Epithelial cell of proximal tubule (primary cell): ENCODE measurements around the gene MBNL1. TPM values are rescaled to one million over a fixed set of nuclear protein-coding genes. Genes with fewer than 3 reads are reported as not detected.

Experiments
- DNase-seq: peaks from one replicate; pipeline ENCODE4 v3.0.0-alpha.2; 2011; ENCODE audit warnings: low read depth
- H3K4me3 ChIP-seq: 2 replicates; pipeline ENCODE4 v1.5.1; 2011; ENCODE audit warnings: low read depth, mild to moderate bottlenecking, low read length
- total RNA-seq: library from RNA; depleted of rRNA; stranded (reverse); fragments of >200 nt; gene quantifications from 2 replicates; pipeline ENCODE4 v1.2.3, GENCODE V29; 2015
- TF ChIP-seq, protein P1 (sequence below): conservative IDR thresholded peaks from 2 replicates; pipeline ENCODE4 v1.5.1; 2012; ENCODE audit warnings: low read depth, mild to moderate bottlenecking, low read length

MBNL1 gene
- total RNA-seq, 1 donor from 2014 or later = 75.3 TPM

DNA sequence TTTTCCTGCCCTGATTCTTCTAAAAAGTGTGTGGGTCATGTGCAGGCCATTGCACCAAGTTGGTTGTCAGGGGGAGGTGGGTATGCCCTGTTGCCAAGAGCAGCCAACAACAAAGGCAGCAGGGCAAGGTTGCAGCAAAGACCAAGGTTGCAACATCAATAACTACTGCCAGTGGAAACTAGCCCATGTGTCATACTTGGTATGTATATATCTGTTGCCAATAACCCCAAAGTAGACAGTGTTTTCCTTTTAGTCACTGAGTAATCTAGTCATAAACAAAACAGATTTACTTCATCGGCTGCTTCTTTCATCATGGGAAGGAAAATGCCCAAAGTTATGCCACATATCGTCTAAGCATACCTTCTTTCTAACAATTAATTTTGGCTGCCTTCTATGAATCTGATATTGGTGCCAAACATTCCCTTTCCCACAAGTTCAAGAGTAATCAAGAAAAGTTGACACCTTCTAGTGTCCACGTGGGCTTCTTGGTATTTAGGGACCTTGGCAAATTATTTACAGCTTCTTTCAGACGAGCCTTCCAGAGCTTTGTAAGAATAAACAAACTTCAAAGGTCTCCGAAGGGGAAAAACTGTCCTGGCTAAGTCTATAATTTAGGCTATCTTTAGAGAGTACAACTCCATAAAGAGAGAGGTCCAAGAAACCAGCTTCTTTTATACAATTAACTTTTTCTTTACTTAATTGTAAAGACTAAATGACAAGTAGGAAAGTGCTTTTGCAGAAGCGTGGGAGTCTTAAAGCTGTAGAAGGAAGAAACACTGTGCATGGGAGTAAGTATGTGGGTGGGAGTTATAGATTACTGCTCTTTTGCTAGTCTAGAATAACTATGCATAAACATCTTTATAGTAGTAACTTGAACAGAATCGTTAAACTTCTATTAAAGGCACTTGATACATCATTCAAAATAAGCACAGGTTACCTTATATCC, 10.0 kb upstream of the MBNL1 start:
- peak; percentile 99 for DNase-seq
- H3K4me3 ChIP-seq = no peak overlapping the region
- TF ChIP-seq, protein P1, sequence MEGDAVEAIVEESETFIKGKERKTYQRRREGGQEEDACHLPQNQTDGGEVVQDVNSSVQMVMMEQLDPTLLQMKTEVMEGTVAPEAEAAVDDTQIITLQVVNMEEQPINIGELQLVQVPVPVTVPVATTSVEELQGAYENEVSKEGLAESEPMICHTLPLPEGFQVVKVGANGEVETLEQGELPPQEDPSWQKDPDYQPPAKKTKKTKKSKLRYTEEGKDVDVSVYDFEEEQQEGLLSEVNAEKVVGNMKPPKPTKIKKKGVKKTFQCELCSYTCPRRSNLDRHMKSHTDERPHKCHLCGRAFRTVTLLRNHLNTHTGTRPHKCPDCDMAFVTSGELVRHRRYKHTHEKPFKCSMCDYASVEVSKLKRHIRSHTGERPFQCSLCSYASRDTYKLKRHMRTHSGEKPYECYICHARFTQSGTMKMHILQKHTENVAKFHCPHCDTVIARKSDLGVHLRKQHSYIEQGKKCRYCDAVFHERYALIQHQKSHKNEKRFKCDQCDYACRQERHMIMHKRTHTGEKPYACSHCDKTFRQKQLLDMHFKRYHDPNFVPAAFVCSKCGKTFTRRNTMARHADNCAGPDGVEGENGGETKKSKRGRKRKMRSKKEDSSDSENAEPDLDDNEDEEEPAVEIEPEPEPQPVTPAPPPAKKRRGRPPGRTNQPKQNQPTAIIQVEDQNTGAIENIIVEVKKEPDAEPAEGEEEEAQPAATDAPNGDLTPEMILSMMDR = no peak

DNA sequence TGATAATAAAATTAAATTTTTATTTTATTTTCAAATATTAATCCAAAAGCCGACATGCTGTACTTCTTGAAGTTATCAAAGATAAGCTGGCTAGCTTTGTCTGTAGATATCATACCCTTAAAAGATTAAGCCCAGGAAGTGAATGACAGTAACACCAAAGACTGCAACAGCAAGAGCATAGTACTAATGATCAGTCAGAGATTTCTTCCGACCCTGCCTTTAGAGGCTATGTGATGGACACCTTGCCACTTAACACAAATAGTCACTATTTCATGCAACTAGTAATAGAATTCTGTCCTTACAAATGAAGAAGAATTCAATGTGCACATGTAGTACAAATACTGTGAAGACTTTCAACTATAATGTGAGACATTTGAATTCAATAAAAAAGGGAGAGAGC, 9.3 kb upstream of the MBNL1 start:
- TF ChIP-seq, protein P1 = no peak

DNA sequence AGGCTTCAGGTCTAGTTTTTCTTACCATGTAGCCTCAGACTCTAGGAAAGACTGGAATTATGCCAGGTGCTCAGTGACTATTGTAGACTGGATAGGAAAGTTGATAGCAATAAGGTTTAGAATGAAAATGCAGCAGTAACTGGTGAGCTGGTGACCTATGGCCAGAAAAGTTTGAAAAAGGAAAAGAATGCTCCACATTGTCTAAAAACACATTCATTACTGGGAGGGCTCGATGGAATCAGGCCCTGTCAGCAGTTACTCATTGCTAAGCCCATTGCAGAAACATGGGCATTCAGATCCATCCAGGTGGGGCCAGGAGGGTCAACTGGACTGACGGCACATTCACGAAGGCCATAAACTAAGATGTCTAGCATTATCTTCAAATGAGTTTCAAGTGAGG, 8.7 kb upstream of the MBNL1 start:
- TF ChIP-seq, protein P1 = no peak
- H3K4me3 ChIP-seq = no peak overlapping the region
- no peak for DNase-seq

More for the DNA sequence above, 9.3 kb upstream of the MBNL1 start:
- no peak for DNase-seq
- H3K4me3 ChIP-seq = no peak overlapping the region

DNA sequence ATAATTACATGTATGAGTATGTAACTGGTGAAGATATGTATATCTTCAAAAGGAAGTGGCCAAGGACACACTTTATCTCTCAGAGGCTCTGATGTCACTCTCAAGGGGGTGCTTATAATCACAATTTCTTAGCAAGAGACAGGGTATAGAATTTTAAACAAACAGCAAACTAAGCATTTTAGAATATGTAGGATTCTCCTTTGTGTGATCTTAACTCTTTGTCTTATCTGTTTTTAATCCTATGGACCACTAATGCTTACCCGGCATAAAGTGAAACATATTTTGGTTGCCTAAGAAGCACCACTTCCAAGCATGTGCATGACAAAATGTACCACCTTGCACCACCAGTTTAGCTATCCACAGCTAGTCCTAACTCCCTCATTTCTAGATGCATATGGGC, 8.2 kb upstream of the MBNL1 start:
- TF ChIP-seq, protein P1 = no peak
- no peak for DNase-seq
- no peak overlapping the region for H3K4me3 ChIP-seq

DNA sequence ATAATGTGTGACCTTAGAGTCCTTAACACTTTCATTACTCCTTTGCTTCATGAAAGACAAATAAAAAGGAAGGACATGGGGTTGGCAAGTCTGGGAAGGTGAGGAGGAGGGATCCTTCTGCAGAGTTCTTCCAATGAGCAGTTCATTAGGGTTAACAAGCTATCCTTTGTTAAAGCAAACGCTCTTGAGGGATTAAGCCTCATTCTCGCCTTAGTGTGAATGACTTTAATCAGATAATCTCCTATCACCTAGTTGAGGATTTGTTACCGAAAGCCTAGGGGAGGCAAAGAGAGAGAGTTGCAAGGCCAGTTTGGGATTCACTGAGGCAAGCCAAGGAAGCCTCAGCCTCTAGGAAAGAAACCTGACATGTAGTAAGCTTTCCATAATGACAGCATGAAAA, 7.4 kb upstream of the MBNL1 start:
- DNase-seq = no peak
- TF ChIP-seq, protein P1 = no peak
- no peak overlapping the region for H3K4me3 ChIP-seq

DNA sequence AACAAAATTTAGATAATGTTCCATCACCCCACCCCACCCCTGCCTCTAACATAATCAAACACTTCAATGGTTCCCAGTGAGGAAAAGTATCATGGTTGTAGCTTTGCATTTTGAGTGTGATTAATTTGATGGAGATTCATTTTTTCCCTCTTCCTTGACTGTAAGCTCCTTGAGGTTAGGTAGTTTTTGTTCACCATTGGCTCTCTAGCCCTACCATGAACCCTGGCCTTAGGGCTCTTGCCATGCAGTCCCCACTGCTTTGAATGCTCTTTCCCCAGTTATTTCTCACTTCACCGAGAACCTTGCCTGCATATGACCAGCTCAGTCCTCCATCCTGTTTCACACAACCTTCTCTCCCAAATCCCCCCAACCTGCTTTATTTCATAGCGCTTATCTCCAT, 5.0 kb upstream of the MBNL1 start:
- TF ChIP-seq, protein P1 = no peak
- H3K4me3 ChIP-seq = no peak overlapping the region
- DNase-seq = no peak

DNA sequence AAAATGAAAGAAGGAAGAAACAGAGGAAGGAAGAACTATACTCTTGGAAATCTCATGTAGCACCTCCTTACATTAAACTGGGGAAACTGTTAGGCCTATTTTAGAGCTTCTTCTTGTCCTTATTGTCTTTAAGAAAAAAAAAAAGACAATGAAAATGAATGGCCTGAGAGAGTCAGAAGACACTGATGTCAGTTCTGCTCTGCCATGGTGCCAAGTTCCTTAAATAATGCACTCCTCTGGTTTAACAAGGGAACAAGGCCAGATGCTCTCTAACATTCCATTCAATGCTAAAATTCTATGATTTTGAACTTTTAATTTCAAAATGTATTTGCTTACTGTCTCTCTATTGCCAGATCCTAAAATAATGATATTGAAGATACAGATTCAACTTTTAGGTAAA, 4.4 kb upstream of the MBNL1 start:
- no peak for DNase-seq
- TF ChIP-seq, protein P1 = no peak
- H3K4me3 ChIP-seq = no peak overlapping the region
